Upper lobe of right lung (tissue), 1 donor: Measurements from ENCODE around the gene LETM1. TPM values are rescaled to one million over a fixed set of nuclear protein-coding genes. Genes with fewer than 3 reads are reported as not detected.
A peak's percentile ranks its signal among the peaks of the same experiment; 100 is the strongest.

Experiments
- ATAC-seq: fragments of 200-7000 bp; cut with Tn5 transposase; one replicate; pipeline ENCODE4 v1.9.1; 2020; ENCODE audit warnings: mild to moderate bottlenecking, moderate library complexity
- DNase-seq: peaks from one replicate; pipeline ENCODE4 v3.0.0-alpha.2; 2020
- H3K27ac ChIP-seq: fragments of 200-600 bp; one replicate; pipeline ENCODE4 v1.8.0; 2022
- H3K27me3 ChIP-seq: fragments of 200-600 bp; one replicate; pipeline ENCODE4 v1.8.0; 2022; ENCODE audit warnings: mild to moderate bottlenecking
- H3K36me3 ChIP-seq: fragments of 200-600 bp; one replicate; pipeline ENCODE4 v1.8.0; 2022
- H3K4me1 ChIP-seq: fragments of 200-600 bp; one replicate; pipeline ENCODE4 v1.8.0; 2022
- H3K4me3 ChIP-seq: fragments of 200-600 bp; one replicate; pipeline ENCODE4 v1.8.0; 2022; ENCODE audit warnings: mild to moderate bottlenecking
- H3K9me3 ChIP-seq: fragments of 200-600 bp; one replicate; pipeline ENCODE4 v1.8.0; 2022
- intact Hi-C: fragments of 100-400 bp; cut with DNase I; formaldehyde crosslinking; loops from one replicate; pipeline ENCODE4 v1.11.0; 2022
- total RNA-seq: library from RNA; stranded (reverse); fragmentation: NEBNext Ultra II Directional; extraction: Animal tissue kit (Norgen Biotek cat#: 25700); gene quantifications from one replicate; pipeline ENCODE4 v1.2.1, GENCODE V29; 2021
- TF ChIP-seq, protein P1 (sequence below): fragments of 200-600 bp; IDR thresholded peaks from one replicate; pipeline ENCODE4 v1.8.0; 2022; ENCODE audit warnings: antibody characterized with exemption
- donor health status: DM: no; HTN: yes; CAD: no; lungs with severe emphysema.

LETM1 gene
- total RNA-seq, 1 donor from 2014 or later, result 39.5 TPM

- no peak overlapping the region for H3K27ac ChIP-seq
- intact Hi-C loops, result no loop called here
- no peaks in the 10 kb centered on the region for H3K9me3 ChIP-seq
- peak overlapping the region; percentile 23 for H3K4me3 ChIP-seq
- peaks cover 28% of the 10 kb centered on the region for H3K27me3 ChIP-seq
- ATAC-seq, result peak; percentile 37
- H3K4me1 ChIP-seq, result peaks cover 18% of the 10 kb centered on the region
- H3K36me3 ChIP-seq, result no peaks in the 10 kb centered on the region
- no peak for DNase-seq
- TF ChIP-seq, protein P1, sequence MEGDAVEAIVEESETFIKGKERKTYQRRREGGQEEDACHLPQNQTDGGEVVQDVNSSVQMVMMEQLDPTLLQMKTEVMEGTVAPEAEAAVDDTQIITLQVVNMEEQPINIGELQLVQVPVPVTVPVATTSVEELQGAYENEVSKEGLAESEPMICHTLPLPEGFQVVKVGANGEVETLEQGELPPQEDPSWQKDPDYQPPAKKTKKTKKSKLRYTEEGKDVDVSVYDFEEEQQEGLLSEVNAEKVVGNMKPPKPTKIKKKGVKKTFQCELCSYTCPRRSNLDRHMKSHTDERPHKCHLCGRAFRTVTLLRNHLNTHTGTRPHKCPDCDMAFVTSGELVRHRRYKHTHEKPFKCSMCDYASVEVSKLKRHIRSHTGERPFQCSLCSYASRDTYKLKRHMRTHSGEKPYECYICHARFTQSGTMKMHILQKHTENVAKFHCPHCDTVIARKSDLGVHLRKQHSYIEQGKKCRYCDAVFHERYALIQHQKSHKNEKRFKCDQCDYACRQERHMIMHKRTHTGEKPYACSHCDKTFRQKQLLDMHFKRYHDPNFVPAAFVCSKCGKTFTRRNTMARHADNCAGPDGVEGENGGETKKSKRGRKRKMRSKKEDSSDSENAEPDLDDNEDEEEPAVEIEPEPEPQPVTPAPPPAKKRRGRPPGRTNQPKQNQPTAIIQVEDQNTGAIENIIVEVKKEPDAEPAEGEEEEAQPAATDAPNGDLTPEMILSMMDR, result no peak
These were observed 63.7 kb downstream of the LETM1 start for GRCh38 chr4:1792158-1792831.

DNA sequence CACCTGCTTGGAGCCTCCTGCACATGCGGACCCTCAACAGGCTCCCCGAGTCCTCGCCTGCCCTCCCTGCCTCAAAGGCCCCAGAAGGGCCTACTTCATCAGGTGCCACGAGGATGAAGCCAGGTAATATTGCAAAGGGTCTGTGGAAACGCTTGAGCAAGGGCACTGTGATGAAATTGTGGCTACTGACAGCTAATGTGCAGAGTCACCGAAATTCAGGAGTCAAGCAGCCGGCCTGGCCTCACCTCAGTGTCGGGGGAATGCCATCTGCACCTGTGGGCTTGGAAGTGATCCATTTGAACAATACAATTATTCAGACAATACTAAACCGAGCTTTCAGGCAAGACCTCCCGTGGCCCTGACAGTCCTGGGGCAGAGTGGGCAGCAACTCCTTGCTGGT is 66.0 kb downstream of the LETM1 start:
- Histone ChIP-seq H3K27ac (no peak overlapping the region), H3K9me3 (no peaks in the 10 kb centered on the region), H3K36me3 (no peaks in the 10 kb centered on the region), H3K4me1 (peaks cover 6% of the 10 kb centered on the region), H3K4me3 (no peak overlapping the region), H3K27me3 (peaks cover 9% of the 10 kb centered on the region)
- intact Hi-C loops, result no loop called here
- DNase-seq, result no peak
- no peak for ATAC-seq
- TF ChIP-seq, protein P1, result no peak

DNA sequence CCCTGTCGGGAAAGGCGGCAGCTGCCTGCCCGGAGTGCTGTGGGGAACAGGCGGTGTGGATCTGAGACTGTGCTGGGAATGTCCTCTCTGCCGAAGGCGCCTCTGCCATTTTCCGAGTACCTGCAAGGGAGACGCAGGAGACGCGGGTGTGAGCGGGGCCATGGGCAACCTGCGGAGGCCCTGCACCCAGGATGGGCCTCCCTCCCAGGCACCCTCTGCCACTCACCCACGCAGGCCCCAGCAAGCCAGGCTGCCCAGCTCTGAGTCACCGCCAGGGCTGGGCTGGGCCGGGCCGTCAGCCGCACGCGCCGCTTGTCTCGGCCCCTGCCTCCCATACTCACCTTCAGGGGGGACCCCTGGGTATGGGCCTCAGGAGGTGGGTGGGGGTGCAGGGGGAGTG is 66.4 kb downstream of the LETM1 start:
- ATAC-seq, result no peak
- H3K27me3 ChIP-seq, result peaks cover 7% of the 10 kb centered on the region
- H3K9me3 ChIP-seq, result no peaks in the 10 kb centered on the region
- H3K4me3 ChIP-seq, result no peak overlapping the region
- H3K36me3 ChIP-seq, result no peaks in the 10 kb centered on the region
- no peak overlapping the region for H3K27ac ChIP-seq
- DNase-seq, result no peak
- intact Hi-C loops, result no loop called here
- peaks cover 6% of the 10 kb centered on the region for H3K4me1 ChIP-seq
- TF ChIP-seq, protein P1, result no peak

DNA sequence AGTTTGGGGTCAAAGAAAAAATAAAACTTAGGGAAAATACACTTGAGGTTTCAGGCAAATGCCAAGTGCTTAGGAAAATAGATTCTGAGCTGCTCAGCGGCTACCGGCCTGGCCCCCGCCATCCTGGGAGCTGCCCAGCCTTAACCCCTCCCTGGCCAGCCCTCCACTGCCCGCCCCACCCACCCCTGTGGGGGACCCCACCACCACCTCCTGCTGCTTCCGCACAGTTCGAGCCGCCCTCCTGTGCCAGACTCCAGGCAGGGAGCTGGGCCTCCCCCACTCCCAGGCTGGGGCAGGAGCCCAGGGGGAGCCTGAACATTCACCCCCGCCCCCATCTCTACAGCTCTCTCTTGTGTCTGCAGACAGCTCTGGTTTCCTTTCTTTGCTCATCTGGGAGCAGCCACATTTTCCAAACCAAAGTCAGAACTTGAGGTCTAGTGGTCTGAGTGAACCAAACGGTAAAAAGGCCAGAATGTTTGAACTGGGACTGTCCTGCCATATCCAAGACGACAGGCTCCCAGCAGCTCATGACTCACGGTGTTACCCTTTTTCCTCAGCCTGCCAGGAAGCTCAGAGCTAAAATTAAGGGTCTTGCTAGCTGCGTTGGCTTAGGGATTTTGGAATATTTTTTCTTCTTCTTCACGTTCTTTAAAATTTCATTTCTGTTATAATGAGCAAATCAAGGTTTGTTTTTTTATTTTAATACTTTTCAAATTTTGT is 67.5 kb downstream of the LETM1 start:
- H3K9me3 ChIP-seq, result no peaks in the 10 kb centered on the region
- no peak overlapping the region for H3K4me3 ChIP-seq
- TF ChIP-seq, protein P1, result no peak
- no peaks in the 10 kb centered on the region for H3K27me3 ChIP-seq
- H3K36me3 ChIP-seq, result no peaks in the 10 kb centered on the region
- no peak for DNase-seq
- no peaks in the 10 kb centered on the region for H3K4me1 ChIP-seq
- no peak for ATAC-seq
- intact Hi-C loops, result no loop called here
- H3K27ac ChIP-seq, result no peak overlapping the region

DNA sequence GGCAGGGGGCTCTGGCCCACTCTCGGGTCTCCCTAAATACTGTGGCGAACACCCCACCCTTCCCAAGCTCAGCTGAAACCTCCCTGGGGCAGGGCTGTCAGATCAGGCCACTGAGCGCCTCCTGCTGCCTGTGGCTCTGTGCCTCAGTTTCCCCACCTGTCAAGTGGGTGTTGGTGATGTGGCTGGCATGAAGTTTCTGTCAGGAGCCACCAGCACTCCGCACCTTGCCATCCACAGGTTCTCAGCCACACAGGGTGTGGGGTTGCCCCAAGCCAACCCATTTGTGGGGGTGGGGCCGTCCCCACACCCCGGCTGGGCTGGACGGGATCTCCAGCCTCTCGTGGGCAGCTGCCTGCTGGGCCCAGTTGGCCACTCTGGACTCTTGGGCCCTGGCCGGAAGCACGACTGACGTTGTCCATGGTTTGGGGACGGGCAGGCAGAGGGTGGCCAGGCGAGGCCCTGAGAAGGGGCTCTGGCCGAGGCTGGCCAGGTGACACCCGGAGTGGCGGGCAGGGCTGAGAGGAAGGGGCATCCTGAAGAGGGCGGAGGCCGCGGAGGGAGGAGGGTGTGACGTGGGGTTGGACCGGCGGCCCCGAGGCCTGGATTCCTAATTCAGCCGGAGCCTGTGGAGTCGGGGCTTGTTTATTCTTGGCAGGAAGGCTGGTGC is 68.4 kb downstream of the LETM1 start:
- Histone ChIP-seq H3K4me1 (no peaks in the 10 kb centered on the region), H3K9me3 (no peaks in the 10 kb centered on the region), H3K27me3 (no peaks in the 10 kb centered on the region), H3K36me3 (no peaks in the 10 kb centered on the region), H3K4me3 (no peak overlapping the region), H3K27ac (no peak overlapping the region)
- intact Hi-C loops, result no loop called here
- DNase-seq, result no peak
- no peak for ATAC-seq
- TF ChIP-seq, protein P1, result no peak
